Measurements from ENCODE around the gene PDE7B.

- TF ChIP-seq POLR2A (IDR thresholded peaks at IDR 0.05; ENCODE audit: low read depth) (no peak), CTCF (IDR thresholded peaks at IDR 0.05) (no peak), EP300 (IDR thresholded peaks at IDR 0.05) (no peak), POLR2AphosphoS5 (IDR thresholded peaks at IDR 0.05) (no peak)
Observed at GRCh38 chr6:135830452-135830881, 21.0 kb upstream of the PDE7B start.
